GM19397 (cell line): ENCODE results near the gene HSPB6.
A peak's percentile ranks its signal among the peaks of the same experiment; 100 is the strongest.

Experiments used
- ATAC-seq: cut with Tn5 transposase; IDR thresholded peaks from one replicate; pipeline ENCODE4 v1.9.1; 2021; ENCODE audit warnings: mild to moderate bottlenecking, moderate library complexity; ENCODE audit not compliant: unreplicated experiment

Gene HSPB6

GRCh38 chr19:35746531-35746930 lies 10.3 kb downstream of the HSPB6 start:
- no peak for ATAC-seq

GRCh38 chr19:35746087-35746462 lies 10.8 kb downstream of the HSPB6 start:
- no peak for ATAC-seq

- peak; percentile 40 for ATAC-seq
Observed at GRCh38 chr19:35745328-35746086, 11.3 kb downstream of the HSPB6 start, which contains the start of the genes PSENEN and U2AF1L4. Gene PSENEN (plus strand): TSS chr19:35745651. CDS start chr19:35745931, 280 bp downstream. Gene U2AF1L4 (minus strand): TSS chr19:35745418. CDS start chr19:35745391, 27 bp downstream.

GRCh38 chr19:35744430-35745327 lies 12.2 kb downstream of the HSPB6 start:
- peak; percentile 31 for ATAC-seq

- ATAC-seq = no peak
Observed at GRCh38 chr19:35743640-35744429, 13.0 kb downstream of the HSPB6 start.

GRCh38 chr19:35742121-35742724 lies 14.6 kb downstream of the HSPB6 start, which contains the start of gene IGFLR1:
Gene IGFLR1 (minus strand): TSS chr19:35742452. CDS start chr19:35741180, 1,272 bp downstream.
- no peak for ATAC-seq

- ATAC-seq = no peak
Observed at GRCh38 chr19:35741203-35741515, 15.7 kb downstream of the HSPB6 start.

GRCh38 chr19:35740423-35741202 lies 16.2 kb downstream of the HSPB6 start:
- ATAC-seq = peak; percentile 60

- peak; percentile 9 for ATAC-seq
Observed at GRCh38 chr19:35740108-35740422, 16.8 kb downstream of the HSPB6 start.

- no peak for ATAC-seq
Observed at GRCh38 chr19:35739275-35740107, 17.3 kb downstream of the HSPB6 start.

- no peak for ATAC-seq
Observed at GRCh38 chr19:35738887-35739229, 18.0 kb downstream of the HSPB6 start.

GRCh38 chr19:35738021-35738886 lies 18.6 kb downstream of the HSPB6 start:
- no peak for ATAC-seq

GRCh38 chr19:35736913-35737886 lies 19.6 kb downstream of the HSPB6 start:
- no peak for ATAC-seq

GRCh38 chr19:35734889-35735288 lies 21.9 kb downstream of the HSPB6 start:
- no peak for ATAC-seq

GRCh38 chr19:35734273-35734672 lies 22.6 kb downstream of the HSPB6 start:
- ATAC-seq = no peak

- ATAC-seq = no peak
Observed at GRCh38 chr19:35733180-35734125, 23.4 kb downstream of the HSPB6 start.
